Panc1 (cell line): Measurements from ENCODE around the gene LIPM.

Source experiments
- POLR2AphosphoS5 ChIP-seq: IDR thresholded peaks from 2 replicates; pipeline ENCODE4 v1.6.1; 2012; ENCODE audit warnings: mild to moderate bottlenecking, low read depth, low read length, moderate library complexity
- SIN3A ChIP-seq: IDR thresholded peaks from 2 replicates; pipeline ENCODE4 v1.6.1; 2012; ENCODE audit warnings: low read depth, mild to moderate bottlenecking, low read length, moderate library complexity, borderline replicate concordance; ENCODE audit not compliant: insufficient read depth
- TF ChIP-seq, protein P1 (sequence below): fragments of 450-650 bp; IDR thresholded peaks from 2 replicates; pipeline ENCODE4 v1.5.1; 2017; ENCODE audit warnings: mild to moderate bottlenecking
- TF ChIP-seq, protein P2 (sequence below), 2 experiments: IDR thresholded peaks; 2 replicates each; pipeline ENCODE4 v1.6.1; 2011 to 2012; ENCODE audit warnings: low read depth in 2 of 2, control low read depth in 1 of 2, low read length in 1 of 2, mild to moderate bottlenecking in 1 of 2, moderate library complexity in 1 of 2; ENCODE audit not compliant: insufficient read depth in 1 of 2

DNA sequence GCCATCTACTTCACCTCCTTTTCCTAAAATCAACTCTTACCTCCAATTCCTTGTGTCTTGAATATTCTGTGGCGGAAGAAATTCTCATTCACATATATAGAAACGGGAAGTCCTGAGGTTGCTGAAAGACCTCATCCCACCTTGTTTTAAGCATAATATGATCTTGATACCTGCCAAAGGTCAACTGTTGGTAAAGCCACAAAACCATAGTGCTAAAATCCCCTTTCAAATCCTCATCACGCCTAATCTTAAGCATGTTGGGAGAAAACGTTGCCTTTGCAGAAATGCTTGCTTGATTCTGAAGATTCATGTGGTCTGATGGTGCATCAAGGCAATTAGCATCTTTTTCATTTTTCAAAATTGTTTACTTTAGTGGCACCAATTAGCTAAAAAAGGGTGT, 40.6 kb downstream of the LIPM start:
- TF ChIP-seq, protein P1, sequence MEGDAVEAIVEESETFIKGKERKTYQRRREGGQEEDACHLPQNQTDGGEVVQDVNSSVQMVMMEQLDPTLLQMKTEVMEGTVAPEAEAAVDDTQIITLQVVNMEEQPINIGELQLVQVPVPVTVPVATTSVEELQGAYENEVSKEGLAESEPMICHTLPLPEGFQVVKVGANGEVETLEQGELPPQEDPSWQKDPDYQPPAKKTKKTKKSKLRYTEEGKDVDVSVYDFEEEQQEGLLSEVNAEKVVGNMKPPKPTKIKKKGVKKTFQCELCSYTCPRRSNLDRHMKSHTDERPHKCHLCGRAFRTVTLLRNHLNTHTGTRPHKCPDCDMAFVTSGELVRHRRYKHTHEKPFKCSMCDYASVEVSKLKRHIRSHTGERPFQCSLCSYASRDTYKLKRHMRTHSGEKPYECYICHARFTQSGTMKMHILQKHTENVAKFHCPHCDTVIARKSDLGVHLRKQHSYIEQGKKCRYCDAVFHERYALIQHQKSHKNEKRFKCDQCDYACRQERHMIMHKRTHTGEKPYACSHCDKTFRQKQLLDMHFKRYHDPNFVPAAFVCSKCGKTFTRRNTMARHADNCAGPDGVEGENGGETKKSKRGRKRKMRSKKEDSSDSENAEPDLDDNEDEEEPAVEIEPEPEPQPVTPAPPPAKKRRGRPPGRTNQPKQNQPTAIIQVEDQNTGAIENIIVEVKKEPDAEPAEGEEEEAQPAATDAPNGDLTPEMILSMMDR: no peak
- TF ChIP-seq SIN3A (no peak), POLR2AphosphoS5 (no peak)
- TF ChIP-seq, protein P2, sequence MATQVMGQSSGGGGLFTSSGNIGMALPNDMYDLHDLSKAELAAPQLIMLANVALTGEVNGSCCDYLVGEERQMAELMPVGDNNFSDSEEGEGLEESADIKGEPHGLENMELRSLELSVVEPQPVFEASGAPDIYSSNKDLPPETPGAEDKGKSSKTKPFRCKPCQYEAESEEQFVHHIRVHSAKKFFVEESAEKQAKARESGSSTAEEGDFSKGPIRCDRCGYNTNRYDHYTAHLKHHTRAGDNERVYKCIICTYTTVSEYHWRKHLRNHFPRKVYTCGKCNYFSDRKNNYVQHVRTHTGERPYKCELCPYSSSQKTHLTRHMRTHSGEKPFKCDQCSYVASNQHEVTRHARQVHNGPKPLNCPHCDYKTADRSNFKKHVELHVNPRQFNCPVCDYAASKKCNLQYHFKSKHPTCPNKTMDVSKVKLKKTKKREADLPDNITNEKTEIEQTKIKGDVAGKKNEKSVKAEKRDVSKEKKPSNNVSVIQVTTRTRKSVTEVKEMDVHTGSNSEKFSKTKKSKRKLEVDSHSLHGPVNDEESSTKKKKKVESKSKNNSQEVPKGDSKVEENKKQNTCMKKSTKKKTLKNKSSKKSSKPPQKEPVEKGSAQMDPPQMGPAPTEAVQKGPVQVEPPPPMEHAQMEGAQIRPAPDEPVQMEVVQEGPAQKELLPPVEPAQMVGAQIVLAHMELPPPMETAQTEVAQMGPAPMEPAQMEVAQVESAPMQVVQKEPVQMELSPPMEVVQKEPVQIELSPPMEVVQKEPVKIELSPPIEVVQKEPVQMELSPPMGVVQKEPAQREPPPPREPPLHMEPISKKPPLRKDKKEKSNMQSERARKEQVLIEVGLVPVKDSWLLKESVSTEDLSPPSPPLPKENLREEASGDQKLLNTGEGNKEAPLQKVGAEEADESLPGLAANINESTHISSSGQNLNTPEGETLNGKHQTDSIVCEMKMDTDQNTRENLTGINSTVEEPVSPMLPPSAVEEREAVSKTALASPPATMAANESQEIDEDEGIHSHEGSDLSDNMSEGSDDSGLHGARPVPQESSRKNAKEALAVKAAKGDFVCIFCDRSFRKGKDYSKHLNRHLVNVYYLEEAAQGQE (IDR thresholded peaks at IDR 0.05; ENCODE audit: insufficient read depth in 1 of 2, low read depth in 2 of 2, low read length in 1 of 2): no peak
